Mesendoderm (in vitro differentiated cells): ENCODE measurements around the gene APBB2.
A peak's percentile ranks its signal among the peaks of the same experiment; 100 is the strongest.

Experiments used
- DNase-seq: peaks from one replicate; pipeline ENCODE4 v3.0.0; 2013
- H2AK5ac ChIP-seq: 2 replicates; pipeline ENCODE4 v1.6.1; 2013; ENCODE audit warnings: low read length, inconsistent platforms
- H2BK120ac ChIP-seq: 2 replicates; pipeline ENCODE4 v1.6.1; 2013; ENCODE audit warnings: low read depth, mild to moderate bottlenecking, low read length, moderate library complexity, mixed read lengths
- H2BK15ac ChIP-seq: replicated peaks from 2 replicates; pipeline ENCODE4 v1.6.1; 2013; ENCODE audit warnings: low read depth, mild to moderate bottlenecking, moderate library complexity
- H2BK5ac ChIP-seq: 2 replicates; pipeline ENCODE4 v1.6.1; 2013; ENCODE audit warnings: low read length, inconsistent platforms
- H3K18ac ChIP-seq: 2 replicates; pipeline ENCODE4 v1.6.1; 2013; ENCODE audit warnings: mild to moderate bottlenecking, low read length, mixed read lengths
- H3K23ac ChIP-seq: one replicate; pipeline ENCODE4 v1.6.1; 2013; ENCODE audit warnings: low read length
- H3K27ac ChIP-seq: 2 replicates; pipeline ENCODE4 v1.5.1; 2013; ENCODE audit warnings: low read depth, mild to moderate bottlenecking, inconsistent platforms, low read length, moderate library complexity
- H3K27me3 ChIP-seq: 2 replicates; pipeline ENCODE4 v1.6.1; 2013; ENCODE audit warnings: low read length, control low read depth, mild to moderate bottlenecking, inconsistent platforms; ENCODE audit not compliant: insufficient read depth, poor library complexity
- H3K36me3 ChIP-seq: 2 replicates; pipeline ENCODE4 v1.6.1; 2013; ENCODE audit warnings: low read length, inconsistent platforms; ENCODE audit not compliant: control insufficient read depth, insufficient read depth
- H3K4ac ChIP-seq: one replicate; pipeline ENCODE4 v1.6.1; 2013; ENCODE audit warnings: low read depth, mild to moderate bottlenecking, low read length, moderate library complexity
- H3K4me1 ChIP-seq: 2 replicates; pipeline ENCODE4 v1.6.1; 2013; ENCODE audit warnings: low read depth, low read length, inconsistent platforms; ENCODE audit not compliant: control insufficient read depth
- H3K4me2 ChIP-seq: 2 replicates; pipeline ENCODE4 v1.6.1; 2013; ENCODE audit warnings: low read length
- H3K4me3 ChIP-seq: 2 replicates; pipeline ENCODE4 v1.5.1; 2013; ENCODE audit warnings: mild to moderate bottlenecking, low read length
- H3K56ac ChIP-seq: one replicate; pipeline ENCODE4 v1.6.1; 2013; ENCODE audit warnings: low read length
- H3K79me1 ChIP-seq: 2 replicates; pipeline ENCODE4 v1.6.1; 2013; ENCODE audit warnings: low read length, inconsistent platforms
- H3K79me2 ChIP-seq: 2 replicates; pipeline ENCODE4 v1.6.1; 2013; ENCODE audit warnings: mild to moderate bottlenecking, low read length; ENCODE audit not compliant: control insufficient read depth, insufficient read depth
- H3K9ac ChIP-seq: 2 replicates; pipeline ENCODE4 v1.6.1; 2013; ENCODE audit warnings: low read length, inconsistent platforms
- H4K5ac ChIP-seq: one replicate; pipeline ENCODE4 v1.6.1; 2013; ENCODE audit warnings: low read length
- H4K8ac ChIP-seq: one replicate; pipeline ENCODE4 v1.6.1; 2013; ENCODE audit warnings: low read depth, mild to moderate bottlenecking, control low read depth, low read length, moderate library complexity
- WGBS: extraction: QIAGEN DNeasy Blood & Tissue Kit; methylation state at CpG from one replicate; pipeline ENCODE4 v1.1.7; 2013; ENCODE audit warnings: low lambda C conversion rate, missing lambda C conversion rate; ENCODE audit not compliant: insufficient coverage; ENCODE audit errors: extremely low coverage; 5-methylcytosine and 5-hydroxymethylcytosine counted together

The APBB2 gene

DNA sequence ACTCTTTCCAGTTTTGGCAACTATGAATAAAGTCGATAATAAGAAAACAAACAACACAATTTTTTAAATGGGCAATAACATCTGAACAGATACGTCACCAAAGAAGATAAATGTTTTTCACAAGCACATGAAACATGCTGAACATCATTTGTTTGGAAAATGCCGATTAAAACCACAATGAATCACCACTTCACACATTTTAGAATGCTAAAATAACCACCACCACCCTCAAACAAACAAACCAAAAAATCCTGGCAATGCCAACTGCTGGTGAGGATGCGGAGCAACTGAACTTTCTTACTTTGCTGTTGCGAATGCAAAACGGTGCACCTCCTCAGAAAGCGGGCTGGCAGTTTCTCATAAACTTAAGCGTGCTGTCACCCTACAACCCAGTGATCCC is 348.6 kb downstream of the APBB2 start:
- Histone ChIP-seq H4K8ac (no peak overlapping the region), H3K4me2 (no peak overlapping the region), H3K79me2 (no peaks in the 10 kb centered on the region), H3K36me3 (no peaks in the 10 kb centered on the region), H2BK120ac (no peak overlapping the region), H3K23ac (no peak overlapping the region), H2BK5ac (no peak overlapping the region), H3K79me1 (no peaks in the 10 kb centered on the region), H3K4ac (no peak overlapping the region), H3K27ac (no peak overlapping the region), H3K56ac (no peak overlapping the region), H4K5ac (no peak overlapping the region), H3K27me3 (no peaks in the 10 kb centered on the region), H3K4me3 (no peak overlapping the region), H2AK5ac (no peak overlapping the region), H3K18ac (no peak overlapping the region), H3K9ac (no peak overlapping the region), H2BK15ac (no peak overlapping the region), H3K4me1 (no peaks in the 10 kb centered on the region)
- no peak for DNase-seq
- WGBS = no CpG with 5 or more reads among the region's 8 CpGs

DNA sequence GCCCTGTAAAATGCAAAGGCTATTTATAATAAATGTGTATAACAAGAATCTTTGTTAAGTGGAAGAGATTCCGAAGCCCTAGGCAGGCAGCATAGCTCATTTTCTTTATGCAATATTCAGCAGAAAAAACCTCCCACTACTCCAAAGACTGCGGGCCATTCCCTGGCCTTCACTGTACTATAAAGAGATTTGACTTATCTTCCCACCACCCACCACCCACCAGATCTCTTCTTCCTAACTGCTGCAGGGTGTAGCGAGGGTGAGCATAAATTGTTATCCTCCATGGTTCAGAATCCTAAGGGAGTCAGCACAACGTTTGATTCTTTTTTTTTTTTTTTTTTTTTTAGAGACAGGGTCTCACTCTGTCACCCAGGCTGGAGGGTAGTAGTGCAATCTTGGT is 349.8 kb downstream of the APBB2 start:
- Histone ChIP-seq H3K4me3 (no peak overlapping the region), H3K79me1 (no peaks in the 10 kb centered on the region), H3K4me1 (no peaks in the 10 kb centered on the region), H2BK5ac (no peak overlapping the region), H3K4me2 (no peak overlapping the region), H3K36me3 (no peaks in the 10 kb centered on the region), H4K8ac (no peak overlapping the region), H3K27me3 (no peaks in the 10 kb centered on the region), H3K79me2 (no peaks in the 10 kb centered on the region), H3K23ac (no peak overlapping the region), H3K9ac (no peak overlapping the region), H4K5ac (no peak overlapping the region), H3K4ac (no peak overlapping the region), H2BK120ac (no peak overlapping the region), H3K18ac (no peak overlapping the region), H2BK15ac (no peak overlapping the region), H3K27ac (no peak overlapping the region), H3K56ac (no peak overlapping the region), H2AK5ac (no peak overlapping the region)
- no CpG with 5 or more reads among the region's 4 CpGs for whole genome bisulfite sequencing
- no peak for DNase-seq

DNA sequence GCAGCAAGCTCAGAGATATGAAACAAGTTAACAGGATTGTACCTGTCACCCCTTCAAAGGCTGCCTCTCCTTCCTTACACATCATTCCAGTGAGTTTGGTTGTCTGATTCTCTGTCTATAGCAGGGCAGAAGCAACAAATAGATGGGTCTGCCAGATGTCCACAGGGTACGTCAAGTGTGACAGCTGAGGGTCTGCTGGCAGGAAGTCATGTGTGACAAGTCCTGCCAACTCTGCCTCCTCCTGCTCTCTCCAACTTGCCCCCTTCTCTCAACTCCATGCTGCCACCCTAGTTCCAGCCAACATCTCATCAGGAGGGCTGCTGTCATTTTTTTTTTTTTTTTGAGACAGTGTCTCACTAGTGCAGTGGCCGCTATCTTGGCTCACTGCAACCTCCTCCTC is 355.4 kb downstream of the APBB2 start:
- peaks cover 2% of the 10 kb centered on the region for H3K4me1 ChIP-seq
- H4K8ac ChIP-seq = no peak overlapping the region
- no peak overlapping the region for H3K4me3 ChIP-seq
- no peak overlapping the region for H2BK15ac ChIP-seq
- H2AK5ac ChIP-seq = no peak overlapping the region
- no peak overlapping the region for H4K5ac ChIP-seq
- H3K9ac ChIP-seq = no peak overlapping the region
- no peaks in the 10 kb centered on the region for H3K27me3 ChIP-seq
- no peak overlapping the region for H3K56ac ChIP-seq
- H3K23ac ChIP-seq = no peak overlapping the region
- H3K36me3 ChIP-seq = no peaks in the 10 kb centered on the region
- H3K4ac ChIP-seq = no peak overlapping the region
- H3K18ac ChIP-seq = no peak overlapping the region
- peaks cover 1% of the 10 kb centered on the region for H3K79me2 ChIP-seq
- no peak overlapping the region for H3K4me2 ChIP-seq
- H2BK120ac ChIP-seq = no peak overlapping the region
- no peak overlapping the region for H2BK5ac ChIP-seq
- no peak for DNase-seq
- H3K27ac ChIP-seq = no peak overlapping the region
- WGBS = no CpG with 5 or more reads among the region's 2 CpGs
- H3K79me1 ChIP-seq = peaks cover 2% of the 10 kb centered on the region

GRCh38 chr4:40857956-40858355 is 356.4 kb downstream of the APBB2 start:
- no peak overlapping the region for H3K27ac ChIP-seq
- H3K4me1 ChIP-seq = peaks cover 2% of the 10 kb centered on the region
- H3K79me2 ChIP-seq = peaks cover 1% of the 10 kb centered on the region
- DNase-seq = no peak
- H3K18ac ChIP-seq = no peak overlapping the region
- no peak overlapping the region for H3K9ac ChIP-seq
- no peak overlapping the region for H3K4ac ChIP-seq
- no peak overlapping the region for H2BK5ac ChIP-seq
- H2AK5ac ChIP-seq = no peak overlapping the region
- H3K4me3 ChIP-seq = no peak overlapping the region
- no peak overlapping the region for H3K4me2 ChIP-seq
- H3K36me3 ChIP-seq = no peaks in the 10 kb centered on the region
- WGBS = no CpG with 5 or more reads among the region's 2 CpGs
- no peak overlapping the region for H4K8ac ChIP-seq
- no peaks in the 10 kb centered on the region for H3K27me3 ChIP-seq
- H2BK120ac ChIP-seq = no peak overlapping the region
- no peak overlapping the region for H2BK15ac ChIP-seq
- no peak overlapping the region for H3K23ac ChIP-seq
- peaks cover 2% of the 10 kb centered on the region for H3K79me1 ChIP-seq
- no peak overlapping the region for H4K5ac ChIP-seq
- H3K56ac ChIP-seq = no peak overlapping the region

GRCh38 chr4:40856840-40857362 is 357.4 kb downstream of the APBB2 start:
- Histone ChIP-seq H3K9ac (peak overlapping the region; percentile 63), H3K4me1 (peaks cover 2% of the 10 kb centered on the region), H3K56ac (peak overlapping the region; percentile 83), H3K36me3 (no peaks in the 10 kb centered on the region), H3K27me3 (no peaks in the 10 kb centered on the region), H3K79me2 (peaks cover 1% of the 10 kb centered on the region), H3K4me2 (peak overlapping the region; percentile 77), H2AK5ac (no peak overlapping the region), H2BK5ac (no peak overlapping the region), H4K8ac (no peak overlapping the region), H2BK120ac (no peak overlapping the region), H3K23ac (peak overlapping the region; percentile 92), H3K27ac (no peak overlapping the region), H3K79me1 (peaks cover 2% of the 10 kb centered on the region), H3K4ac (no peak overlapping the region), H3K18ac (peak overlapping the region; percentile 1), H4K5ac (no peak overlapping the region), H3K4me3 (peak overlapping the region; percentile 38), H2BK15ac (no peak overlapping the region)
- peak; percentile 92 for DNase-seq
- WGBS = no CpG with 5 or more reads among the region's 51 CpGs

GRCh38 chr4:40856277-40856839 is 358.0 kb downstream of the APBB2 start:
- no peak for DNase-seq
- H3K79me1 ChIP-seq = peaks cover 2% of the 10 kb centered on the region
- no peak overlapping the region for H3K4ac ChIP-seq
- peak overlapping the region; percentile 63 for H3K9ac ChIP-seq
- peaks cover 1% of the 10 kb centered on the region for H3K79me2 ChIP-seq
- H2BK120ac ChIP-seq = no peak overlapping the region
- H2AK5ac ChIP-seq = no peak overlapping the region
- no peak overlapping the region for H4K5ac ChIP-seq
- no CpG with 5 or more reads among the region's 16 CpGs for WGBS
- peak overlapping the region; percentile 1 for H3K18ac ChIP-seq
- H3K4me3 ChIP-seq = peak overlapping the region; percentile 38
- H3K4me2 ChIP-seq = peak overlapping the region; percentile 77
- no peaks in the 10 kb centered on the region for H3K36me3 ChIP-seq
- H3K4me1 ChIP-seq = peaks cover 2% of the 10 kb centered on the region
- no peak overlapping the region for H4K8ac ChIP-seq
- no peak overlapping the region for H2BK5ac ChIP-seq
- no peaks in the 10 kb centered on the region for H3K27me3 ChIP-seq
- H2BK15ac ChIP-seq = no peak overlapping the region
- no peak overlapping the region for H3K27ac ChIP-seq
- peak overlapping the region; percentile 92 for H3K23ac ChIP-seq
- peak overlapping the region; percentile 83 for H3K56ac ChIP-seq
